Measurements from ENCODE around the gene TBC1D22A.
A peak's percentile ranks its signal among the peaks of the same experiment; 100 is the strongest.

TBC1D22A gene

DNA sequence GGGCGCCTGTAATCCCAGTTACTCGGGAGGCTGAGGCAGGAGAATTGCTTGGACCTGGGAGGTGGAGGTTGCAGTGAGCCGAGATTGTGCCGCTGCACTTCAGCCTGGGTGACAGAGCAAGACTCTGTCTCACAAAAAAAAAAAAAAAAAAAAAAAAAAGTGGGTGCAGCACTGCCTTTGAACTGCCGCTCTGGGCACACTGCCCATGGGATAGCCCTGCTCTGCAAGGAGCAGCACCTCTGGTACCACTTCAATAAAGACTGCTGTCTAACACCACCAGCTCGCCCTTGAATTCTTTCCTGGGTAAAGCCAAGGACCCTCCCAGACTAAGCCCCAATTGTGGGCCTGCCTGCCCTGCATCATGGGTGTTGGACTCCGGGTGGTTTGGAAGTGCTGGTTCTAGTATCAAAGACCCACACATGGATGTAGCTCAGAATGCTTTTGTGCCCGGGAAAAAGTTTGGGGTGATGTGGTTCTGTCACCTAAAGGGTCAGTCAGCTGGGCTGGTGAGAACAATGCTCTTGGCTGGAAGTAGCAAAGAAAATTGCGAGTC is 444.3 kb downstream of the TBC1D22A start:
- DNase-seq (ENCODE audit: low read depth in 3 of 3, low spot score in 1 of 3), result no peak

- DNase-seq (ENCODE audit: low read depth in 3 of 3, low spot score in 1 of 3), result no peak
Observed at GRCh38 chr22:47207387-47207786, 444.9 kb downstream of the TBC1D22A start.

- DNase-seq (ENCODE audit: low read depth in 3 of 3, low spot score in 1 of 3), result no peak
Observed at GRCh38 chr22:47207846-47208554, 445.6 kb downstream of the TBC1D22A start.

DNA sequence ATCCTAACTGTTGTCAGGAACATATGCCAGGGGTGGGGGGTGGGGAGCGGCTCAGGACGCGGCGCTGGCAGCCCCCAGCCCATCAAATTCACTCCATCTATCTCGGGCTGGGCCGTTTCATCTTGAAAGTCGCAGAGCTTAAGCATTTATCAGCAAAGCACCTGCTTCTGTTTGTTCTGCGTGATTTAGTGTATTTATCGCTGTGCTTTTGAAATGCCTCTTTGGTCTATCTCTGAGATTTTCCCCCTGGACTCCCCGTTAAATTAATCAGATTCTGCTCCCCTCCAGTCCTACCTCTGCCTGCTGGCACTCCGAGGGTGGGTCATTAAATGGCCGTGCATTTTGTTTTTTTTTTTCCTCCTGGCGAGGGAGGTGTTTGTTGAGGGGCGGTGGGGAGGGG is 446.2 kb downstream of the TBC1D22A start:
- DNase-seq (ENCODE audit: low read depth in 3 of 3, low spot score in 1 of 3), result no peak

DNA sequence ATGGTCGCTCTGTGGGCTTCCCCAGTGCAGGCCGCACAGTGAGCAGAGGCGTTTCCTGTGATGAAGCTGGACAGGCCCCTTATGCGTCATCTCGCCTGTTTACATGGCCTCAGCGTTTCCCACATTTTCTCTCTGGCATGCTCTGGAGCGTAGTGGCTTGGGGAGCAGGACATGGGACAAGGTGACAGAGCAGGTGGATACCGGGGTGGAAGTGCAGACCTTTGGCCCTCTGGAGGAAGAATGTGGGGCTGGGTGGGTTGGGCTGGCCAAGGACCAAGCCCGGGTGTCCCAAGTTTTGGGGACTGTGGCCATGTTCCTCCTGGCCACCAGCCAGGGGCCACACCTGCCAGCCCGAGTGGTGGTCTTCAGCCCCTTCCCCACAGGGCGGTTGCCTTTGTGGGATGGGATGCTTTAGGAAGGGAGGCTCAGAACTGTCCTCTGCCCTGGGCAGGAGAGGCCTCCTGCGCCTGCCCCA is 446.6 kb downstream of the TBC1D22A start:
- DNase-seq (ENCODE audit: low read depth in 3 of 3, low spot score in 1 of 3), result no peak

GRCh38 chr22:47209547-47210023 is 447.1 kb downstream of the TBC1D22A start:
- DNase-seq (ENCODE audit: low read depth in 3 of 3, low spot score in 1 of 3), result no peak

GRCh38 chr22:47210112-47210657 is 447.7 kb downstream of the TBC1D22A start:
- no peak for DNase-seq (ENCODE audit: low read depth in 3 of 3, low spot score in 1 of 3)

GRCh38 chr22:47210686-47211085 is 448.2 kb downstream of the TBC1D22A start:
- DNase-seq (ENCODE audit: low read depth in 3 of 3, low spot score in 1 of 3), result no peak

DNA sequence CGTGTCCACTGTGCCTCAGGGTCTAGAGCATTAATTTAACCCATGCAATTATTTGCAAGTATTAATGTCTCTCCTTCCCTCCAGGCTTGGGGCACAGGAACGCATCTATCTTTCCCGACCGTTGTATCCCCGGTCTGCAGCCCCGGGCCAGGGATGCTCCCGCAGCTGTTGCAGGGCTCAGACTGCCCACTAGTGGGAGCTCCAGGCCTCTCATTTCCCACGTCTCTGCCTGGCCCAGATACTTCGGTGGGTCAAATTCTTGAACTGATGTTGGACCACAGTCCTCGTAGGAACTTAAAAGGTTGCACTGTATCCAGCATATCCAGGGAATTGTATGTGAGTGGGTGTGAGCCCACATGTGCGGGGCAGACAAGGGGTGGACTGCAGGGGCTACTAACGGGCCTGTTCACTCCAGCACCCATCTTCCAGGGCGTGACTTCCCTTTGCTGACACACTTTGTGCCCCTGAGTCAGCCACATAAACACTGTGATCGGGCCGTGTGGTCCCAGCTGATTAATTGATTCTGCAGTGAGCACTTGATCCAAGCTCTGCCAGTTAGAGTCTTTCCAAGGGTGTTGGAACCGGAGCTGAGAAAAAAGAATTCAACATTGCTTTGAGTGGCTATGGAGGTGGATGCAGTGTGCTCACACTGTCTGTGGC is 451.3 kb downstream of the TBC1D22A start:
- peak in 1 of 3 donors; percentile 14 for DNase-seq (ENCODE audit: low read depth in 3 of 3, low spot score in 1 of 3)

DNA sequence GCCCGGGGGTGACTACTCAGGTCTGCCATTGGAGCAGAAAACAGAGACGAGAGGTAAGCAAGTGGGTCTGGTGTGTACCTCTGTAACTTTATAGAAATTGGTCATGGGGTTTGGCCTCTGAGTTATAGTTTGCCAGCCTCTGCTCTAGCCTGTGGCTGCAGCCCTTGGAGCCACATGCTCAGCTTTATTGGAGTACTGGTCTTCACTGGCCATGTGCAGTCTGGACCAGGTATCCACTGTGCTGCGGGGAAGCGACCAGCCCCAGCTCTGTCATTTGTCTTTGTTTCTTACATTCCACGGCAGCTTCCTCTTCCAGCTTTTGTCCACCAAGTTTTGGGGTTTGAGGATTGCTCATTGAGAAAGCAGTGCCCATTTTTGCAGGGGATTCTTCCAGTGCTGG is 453.4 kb downstream of the TBC1D22A start:
- DNase-seq (ENCODE audit: low read depth in 3 of 3, low spot score in 1 of 3), result no peak

DNA sequence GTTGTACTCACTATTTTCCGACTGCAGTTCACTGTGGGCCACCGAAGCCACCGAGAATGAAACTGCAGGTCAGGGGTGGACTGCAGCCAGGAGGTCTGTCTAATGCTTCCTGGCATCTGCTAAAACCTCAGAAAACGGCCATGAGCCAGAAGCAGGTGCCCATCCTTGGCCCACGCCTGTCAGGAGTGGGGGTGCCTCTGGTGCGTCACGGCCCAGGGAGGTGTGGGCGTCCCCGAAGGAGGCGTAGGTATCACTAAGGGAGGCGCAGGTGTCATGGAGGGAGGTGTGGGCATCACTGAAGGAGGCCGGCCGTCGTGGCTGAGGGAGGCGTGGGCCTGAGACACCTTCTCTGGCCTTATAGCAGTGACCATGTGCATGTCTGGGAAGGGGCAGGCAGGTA is 456.2 kb downstream of the TBC1D22A start:
- DNase-seq (ENCODE audit: low read depth in 3 of 3, low spot score in 1 of 3), result no peak

DNA sequence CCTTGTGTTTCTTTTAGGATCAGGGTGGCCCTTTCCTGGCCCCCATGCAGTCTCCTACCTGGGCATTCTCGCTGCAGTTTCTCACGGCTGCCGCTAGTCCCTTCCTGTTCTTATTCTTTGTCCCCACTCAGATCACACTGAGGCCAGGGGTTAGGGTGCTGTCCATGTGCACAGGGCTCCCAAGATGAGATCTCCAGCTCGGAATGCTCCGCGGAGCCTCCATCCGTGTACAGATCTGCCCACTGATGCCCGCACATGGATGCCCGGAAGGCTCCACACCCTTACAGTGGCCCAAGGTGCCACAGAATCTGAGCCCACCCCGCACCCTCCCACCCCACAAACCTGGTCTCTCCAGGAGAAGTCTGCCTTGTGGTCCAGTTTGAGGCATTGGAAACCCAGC is 457.3 kb downstream of the TBC1D22A start:
- DNase-seq (ENCODE audit: low read depth in 3 of 3, low spot score in 1 of 3), result no peak

DNA sequence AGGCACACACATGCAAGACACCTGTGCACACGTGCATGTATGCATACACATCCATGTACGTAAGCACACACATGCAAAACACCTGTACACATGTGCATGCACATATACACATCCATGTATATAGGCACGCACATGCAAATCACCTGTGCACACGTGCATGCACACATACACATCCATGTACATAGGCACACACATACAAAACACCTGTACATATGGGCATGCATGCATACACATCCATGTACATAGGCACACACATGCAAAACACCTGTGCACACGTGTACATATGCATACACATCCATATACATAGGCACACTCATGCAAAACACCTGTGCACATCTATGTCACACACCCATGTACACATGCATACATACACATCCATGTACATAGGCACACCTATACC is 458.3 kb downstream of the TBC1D22A start:
- no peak for DNase-seq (ENCODE audit: low read depth in 3 of 3, low spot score in 1 of 3)

- DNase-seq (ENCODE audit: low read depth in 3 of 3, low spot score in 1 of 3), result no peak
Observed at GRCh38 chr22:47221840-47222615, 459.6 kb downstream of the TBC1D22A start.
